SK-N-DZ (cell line): ENCODE measurements around the gene PERM1.
"Not testable (repeated sequence)": the region's sequence is repeated elsewhere in the genome, so short reads cannot be mapped to it uniquely, and the experiment has no call there.

Source experiments
- DNase-seq: peaks from one replicate; pipeline ENCODE4 v3.0.0-alpha.2; 2015; ENCODE audit warnings: low spot score

Gene PERM1

DNA sequence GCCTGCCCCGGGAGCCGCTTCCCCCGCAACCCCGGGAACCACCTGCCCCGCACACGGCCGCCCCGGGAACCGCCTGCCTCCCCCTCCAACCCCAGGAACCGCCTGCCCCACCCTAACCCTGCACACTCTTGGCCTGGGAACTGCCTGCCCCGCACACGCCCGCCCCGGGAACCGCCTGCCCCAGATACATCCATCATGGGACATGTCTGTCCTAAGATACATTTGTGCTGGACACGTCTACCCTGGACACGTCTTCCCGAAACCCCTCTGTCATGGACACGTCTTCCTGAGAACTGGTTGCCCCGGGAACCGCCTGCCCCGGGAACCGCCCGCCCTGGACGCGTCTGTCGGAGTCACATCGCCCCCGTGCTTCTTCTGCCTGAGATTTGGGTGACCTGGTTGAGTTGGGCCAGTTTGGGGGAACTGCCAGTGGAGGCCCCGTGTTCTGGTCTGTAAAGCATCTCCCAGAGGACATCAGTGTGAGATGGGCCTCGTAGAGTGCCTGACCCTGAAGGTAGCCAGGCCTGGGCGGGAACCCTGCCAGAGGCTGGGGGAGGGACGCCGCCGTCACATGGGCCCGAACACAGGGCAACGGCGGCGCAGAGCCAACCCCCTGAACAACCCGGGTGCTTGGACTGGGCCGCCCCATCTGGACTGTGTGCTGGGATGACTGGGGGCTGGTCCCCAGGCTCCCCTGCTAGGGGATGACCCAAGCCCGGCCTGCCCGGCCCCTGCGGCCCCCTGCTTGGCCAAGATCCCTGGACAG is 3.6 kb downstream of the PERM1 start:
- DNase-seq: no peak

GRCh38 chr1:976791-977190 is 5.1 kb downstream of the PERM1 start:
- DNase-seq: not testable (repeated sequence)

- peak; percentile 70 for DNase-seq
These were observed 5.8 kb downstream of the PERM1 start for GRCh38 chr1:975896-976683.

DNA sequence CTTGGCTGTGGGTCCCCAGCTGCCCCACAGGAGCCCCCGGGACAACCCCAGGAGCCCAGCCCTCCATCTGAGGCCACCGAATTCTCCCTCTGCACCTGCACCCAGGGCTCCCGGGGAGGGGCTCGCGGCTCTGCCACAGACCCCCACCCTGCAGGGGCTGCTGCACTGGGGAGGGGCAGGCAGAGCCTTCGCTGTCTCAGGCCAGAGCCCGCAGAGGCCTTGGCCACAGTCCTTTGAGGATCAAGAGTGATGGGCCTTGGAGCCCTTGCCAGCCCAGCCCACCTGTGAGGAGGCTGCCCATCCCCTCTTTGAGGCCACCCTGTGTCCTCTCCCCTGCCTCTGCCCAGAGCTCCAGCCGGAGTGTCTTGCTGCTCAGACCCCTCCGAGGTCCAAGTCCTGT is 6.5 kb downstream of the PERM1 start:
- no peak for DNase-seq

DNA sequence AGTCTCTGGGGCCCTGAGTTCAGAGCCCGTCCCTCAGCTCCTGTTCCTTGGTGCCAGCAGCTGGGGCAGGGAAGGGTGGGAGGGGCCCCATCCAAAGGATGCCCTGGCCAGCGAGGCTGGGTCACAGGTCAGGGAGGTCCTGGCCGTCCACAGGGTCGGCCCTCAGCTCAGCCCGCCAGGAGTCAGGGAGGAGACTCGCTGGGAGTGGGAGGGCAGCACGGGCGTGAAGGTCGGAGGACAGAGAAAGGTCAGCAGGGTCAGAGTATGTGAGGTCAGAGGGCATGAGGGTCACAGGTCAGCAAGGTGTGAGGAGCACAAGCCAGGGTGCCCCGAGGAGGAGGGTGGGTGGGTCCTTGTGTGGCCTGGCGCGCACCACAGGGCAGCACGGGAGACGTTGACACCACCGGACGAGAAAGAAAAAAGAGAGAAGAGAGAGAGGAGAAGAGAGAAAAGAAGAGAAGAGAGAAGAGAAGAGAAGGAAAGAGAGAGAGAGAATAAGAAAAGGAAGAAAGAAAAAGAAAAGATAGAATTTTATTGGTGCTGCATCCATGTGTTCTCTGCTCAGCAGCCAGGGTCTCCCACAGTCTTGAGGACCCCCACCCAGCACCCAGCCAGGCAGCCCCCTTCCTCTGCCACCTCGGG is 7.1 kb downstream of the PERM1 start:
- no peak for DNase-seq

- no peak for DNase-seq
These were observed 7.6 kb downstream of the PERM1 start for GRCh38 chr1:974293-974640.

DNA sequence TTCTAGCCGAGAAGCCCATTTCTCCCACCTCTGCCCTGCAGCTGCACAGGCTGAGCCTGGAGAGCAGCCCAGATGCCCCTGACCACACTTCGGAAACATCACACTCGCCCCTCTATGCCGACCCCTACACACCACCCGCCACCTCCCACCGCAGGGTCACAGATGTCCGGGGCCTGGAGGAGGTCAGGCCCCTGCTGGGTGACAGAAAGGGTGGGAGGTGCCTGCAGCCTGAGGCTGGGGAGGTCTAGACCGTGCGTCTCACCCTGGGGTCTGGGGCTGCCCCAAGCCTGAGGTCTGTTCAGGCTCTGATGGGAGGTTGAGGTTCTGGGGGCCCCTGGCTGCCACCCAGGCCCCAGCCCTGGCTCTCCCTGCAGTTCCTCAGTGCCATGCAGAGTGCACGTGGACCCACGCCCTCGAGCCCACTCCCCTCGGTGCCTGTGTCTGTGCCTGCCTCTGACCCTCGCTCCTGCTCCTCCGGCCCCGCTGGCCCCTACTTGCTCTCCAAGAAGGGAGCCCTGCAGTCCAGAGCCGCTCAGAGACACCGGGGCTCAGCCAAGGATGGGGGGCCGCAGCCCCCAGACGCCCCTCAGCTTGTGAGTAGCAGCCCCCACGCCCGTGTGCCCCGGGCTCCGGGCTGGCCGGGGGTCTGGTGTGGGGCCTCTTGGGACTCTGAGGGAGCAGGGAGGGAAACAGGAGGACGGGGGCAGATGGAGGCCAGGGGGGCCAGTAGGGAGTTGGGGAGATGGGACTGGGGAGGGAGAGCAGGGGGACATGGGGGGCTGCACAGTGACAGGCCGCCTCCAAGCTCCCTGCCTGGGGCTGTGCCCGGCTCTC is 8.2 kb downstream of the PERM1 start:
- no peak for DNase-seq

GRCh38 chr1:972726-973458 is 9.0 kb downstream of the PERM1 start:
- no peak for DNase-seq

GRCh38 chr1:971751-972506 is 10.0 kb downstream of the PERM1 start:
- DNase-seq: no peak

DNA sequence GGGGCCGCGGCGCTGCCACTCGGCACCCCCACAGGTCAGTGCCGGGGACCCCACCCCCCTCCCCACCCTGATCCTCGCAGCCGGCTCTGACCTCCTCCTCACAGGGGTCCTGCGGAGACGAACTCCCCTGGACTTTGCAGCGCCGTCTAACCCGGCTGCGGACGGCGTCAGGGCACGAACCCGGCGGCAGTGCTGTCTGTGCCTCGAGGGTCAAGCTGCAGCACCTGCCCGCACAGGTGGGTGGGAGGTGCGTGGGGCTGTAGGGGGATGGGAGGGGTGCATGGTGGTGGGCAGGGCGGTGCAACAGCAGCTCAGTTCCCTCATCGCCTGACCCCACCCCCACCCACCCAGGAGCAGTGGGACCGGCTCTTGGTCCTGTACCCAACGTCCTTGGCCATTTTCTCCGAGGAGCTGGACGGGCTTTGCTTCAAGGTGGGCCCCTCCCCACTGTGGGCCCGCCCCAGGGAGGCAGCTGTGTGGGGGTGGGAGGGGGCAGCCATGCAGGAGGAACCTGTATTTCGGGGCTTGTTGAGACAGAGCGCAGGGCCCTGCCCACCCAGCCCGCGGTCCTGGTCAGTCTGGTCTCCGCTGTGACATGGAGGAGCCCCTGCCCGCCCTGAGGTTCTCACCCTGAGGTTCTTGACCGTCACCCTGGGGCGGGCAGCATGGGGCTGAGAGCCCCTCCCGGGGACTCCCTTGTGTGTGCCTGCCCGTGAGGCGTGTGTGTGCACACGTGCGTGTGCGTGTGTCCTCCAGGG is 10.7 kb downstream of the PERM1 start:
- DNase-seq: no peak

- no peak for DNase-seq
These were observed 11.5 kb downstream of the PERM1 start for GRCh38 chr1:970242-970972.

DNA sequence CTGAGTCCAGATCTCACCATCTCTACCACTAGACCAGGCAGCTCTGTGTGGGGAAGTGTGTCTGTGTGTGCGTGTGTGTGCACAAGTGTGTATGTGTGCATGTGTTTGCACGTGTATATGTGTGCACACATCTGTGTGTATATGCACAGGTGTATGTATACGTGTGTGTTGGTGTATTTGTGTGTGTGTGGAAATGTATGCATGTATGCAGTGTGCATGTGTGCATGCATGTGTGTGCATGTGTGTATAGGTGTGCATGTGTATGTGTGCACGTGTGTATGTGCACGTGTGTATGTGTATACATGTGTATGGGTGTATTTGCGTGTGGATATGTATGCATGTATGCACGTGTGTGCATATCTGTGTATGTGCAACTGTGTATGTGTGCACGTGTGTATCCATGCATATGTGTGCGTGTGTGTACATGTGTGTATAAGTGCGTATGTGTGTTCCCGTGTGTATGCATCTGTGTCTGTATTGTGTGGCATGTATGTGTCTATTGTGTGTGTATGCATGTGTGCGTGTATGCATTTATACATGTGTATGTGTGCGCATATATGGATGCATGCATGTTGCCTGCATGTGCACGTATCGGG is 12.5 kb downstream of the PERM1 start:
- DNase-seq: no peak

- no peak for DNase-seq
These were observed 14.2 kb downstream of the PERM1 start for GRCh38 chr1:967466-968343.

DNA sequence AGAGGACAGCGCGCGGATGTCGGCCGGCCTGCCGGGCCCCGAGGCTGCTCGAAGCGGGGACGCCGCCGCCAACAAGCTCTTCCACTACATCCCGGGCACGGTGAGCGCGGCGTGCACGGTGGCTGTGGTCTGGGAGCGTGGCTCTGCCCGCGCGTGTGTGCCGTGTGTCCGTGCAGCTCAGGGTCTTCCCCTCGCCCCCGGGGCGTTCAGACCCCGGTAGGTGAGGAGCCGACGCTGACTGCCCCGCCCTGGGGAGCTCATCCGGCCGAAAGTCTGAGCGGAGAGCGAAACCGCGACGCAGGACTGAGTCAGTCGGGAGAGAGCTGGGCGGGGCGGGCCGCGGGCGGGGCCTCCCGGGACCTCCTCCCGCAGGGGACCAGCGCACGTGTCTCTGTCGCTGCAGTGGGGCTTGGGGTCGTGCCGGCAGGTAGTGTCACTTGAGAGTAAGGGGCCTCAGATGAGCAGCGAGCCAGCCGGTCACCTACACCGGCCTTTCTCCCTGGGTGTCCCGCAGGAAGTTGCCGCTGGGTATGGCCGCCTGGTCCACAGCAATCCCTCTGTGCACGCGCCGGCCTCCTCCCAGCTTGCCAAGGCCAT is 15.1 kb downstream of the PERM1 start:
- DNase-seq: no peak

DNA sequence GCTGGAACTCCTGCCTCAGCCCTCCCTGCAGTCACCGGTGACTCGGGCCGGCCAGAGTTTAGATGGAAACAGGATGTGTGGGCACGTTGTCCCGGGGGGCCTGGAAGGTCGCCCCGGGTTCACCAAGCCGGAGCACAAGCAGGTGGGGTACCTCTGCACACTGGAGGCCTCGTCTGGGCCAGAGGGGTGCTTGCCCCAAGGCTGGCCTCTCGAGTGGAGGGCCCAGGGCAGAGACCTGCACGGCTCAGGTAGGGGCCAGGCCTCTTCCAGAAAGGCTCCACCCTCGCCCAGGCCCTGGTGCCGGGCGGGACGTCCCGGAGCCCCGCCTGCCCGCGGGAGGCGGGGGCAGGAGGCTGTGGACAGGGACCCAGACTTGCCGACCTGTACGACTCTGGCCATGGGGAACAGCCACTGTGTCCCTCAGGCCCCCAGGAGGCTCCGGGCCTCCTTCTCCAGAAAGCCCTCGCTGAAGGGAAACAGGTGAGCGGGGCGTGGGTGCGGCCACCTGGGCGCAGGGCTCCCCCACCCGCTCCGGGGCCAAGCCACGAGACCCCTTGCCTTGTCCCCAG is 15.7 kb downstream of the PERM1 start, which contains the start of gene PLEKHN1:
Gene PLEKHN1, plus strand, starts transcription at position 348 of the 569 bp plus-strand sequence. Its CDS starts 50 bp downstream, at position 398.
- no peak for DNase-seq

DNA sequence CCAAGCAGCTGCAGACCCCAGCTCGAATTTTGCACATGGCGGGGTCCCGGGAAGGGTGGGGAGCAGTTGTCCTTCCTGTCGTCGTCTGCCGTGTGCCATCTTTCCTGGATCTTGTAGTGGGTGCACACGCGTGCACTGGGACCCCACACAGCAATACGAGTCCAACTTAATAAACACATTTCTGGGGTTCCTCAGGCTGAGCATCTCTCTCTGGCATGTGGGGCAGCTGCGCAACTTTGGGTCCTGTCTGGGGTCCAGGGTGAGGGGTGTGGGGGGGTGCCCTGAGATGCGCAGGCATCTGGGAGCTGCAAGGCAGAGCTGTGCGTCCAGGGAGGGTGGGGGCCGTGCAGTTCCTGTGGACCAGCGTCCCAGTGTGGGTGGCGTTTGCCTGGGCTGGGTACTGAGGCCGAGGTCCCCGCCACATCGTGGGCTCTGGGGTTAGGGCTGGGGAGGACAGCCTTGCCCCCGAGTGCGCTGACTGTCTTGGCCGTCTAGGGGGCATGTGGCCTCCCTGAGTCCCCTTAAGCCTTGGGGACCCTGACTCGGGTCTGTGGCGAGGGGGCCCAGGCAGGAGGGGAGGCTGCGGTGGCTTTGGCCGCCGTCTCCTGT is 16.3 kb downstream of the PERM1 start:
- DNase-seq: no peak
